ENCODE results near the gene PARP12.

Gene PARP12

DNA sequence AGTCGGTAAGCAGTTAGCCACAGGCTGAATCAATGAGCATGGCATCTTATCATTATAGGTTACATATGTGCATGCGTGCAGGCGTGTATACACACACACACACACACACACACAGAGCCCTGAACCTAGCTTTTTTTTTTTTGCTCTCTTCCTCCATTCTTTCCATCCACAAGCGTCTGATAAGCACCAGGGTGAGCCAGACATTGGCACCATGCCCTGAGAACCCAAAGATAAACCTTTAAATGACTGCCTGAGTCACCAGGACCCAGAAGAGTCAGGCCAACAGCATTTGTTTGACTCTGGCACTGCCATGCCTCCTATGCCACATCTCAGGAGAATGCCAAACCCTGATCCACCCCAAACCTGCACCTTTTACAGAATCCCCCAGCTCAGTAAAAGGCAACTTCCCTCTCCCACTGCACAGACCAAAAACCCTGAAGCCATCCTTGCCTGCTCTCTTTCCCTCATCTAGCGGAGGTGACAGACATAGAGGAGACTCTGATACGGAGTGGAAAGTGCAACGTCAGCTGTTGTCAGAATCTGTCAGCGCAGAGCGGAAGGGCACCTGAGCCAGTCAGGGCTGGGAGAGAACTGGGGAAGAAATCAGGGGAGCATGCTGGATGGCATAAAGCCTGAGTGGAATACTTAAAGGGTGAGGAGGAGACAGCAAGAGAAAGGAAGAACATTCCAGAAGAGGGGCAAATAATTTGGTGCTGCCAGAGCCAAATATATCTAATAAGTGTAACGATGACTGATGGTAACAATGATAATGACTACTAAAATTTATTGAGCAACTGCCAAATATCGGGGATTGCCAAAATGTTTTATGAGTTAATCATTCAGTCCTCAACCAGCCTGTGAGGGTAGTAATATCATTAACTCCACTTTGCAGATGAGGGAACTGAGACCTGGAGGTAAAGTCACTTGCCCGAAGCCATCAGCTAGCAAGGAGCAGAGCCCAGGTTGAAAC, 3.2 kb downstream of the PARP12 start:
- no peak for DNase-seq (ENCODE audit: low spot score)

DNA sequence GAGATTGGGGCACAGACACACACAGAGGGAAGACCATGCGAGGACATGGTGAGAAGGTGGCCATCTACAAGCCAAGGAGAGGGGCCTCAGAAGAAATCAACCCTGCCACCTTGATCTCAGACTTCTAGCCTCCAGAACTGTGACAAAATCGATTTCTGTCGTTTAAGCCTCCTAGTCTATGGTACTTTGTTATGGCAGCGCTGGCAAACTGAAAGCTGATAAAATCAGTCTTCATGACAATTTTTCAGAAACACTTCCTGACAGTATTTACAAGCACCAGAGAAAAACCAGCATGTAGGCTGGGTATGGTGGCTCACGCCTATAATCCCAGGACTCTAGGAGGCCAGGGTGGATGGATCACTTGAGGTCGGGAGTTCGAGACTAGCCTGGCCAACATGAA, 4.2 kb downstream of the PARP12 start:
- DNase-seq (ENCODE audit: low spot score): no peak

DNA sequence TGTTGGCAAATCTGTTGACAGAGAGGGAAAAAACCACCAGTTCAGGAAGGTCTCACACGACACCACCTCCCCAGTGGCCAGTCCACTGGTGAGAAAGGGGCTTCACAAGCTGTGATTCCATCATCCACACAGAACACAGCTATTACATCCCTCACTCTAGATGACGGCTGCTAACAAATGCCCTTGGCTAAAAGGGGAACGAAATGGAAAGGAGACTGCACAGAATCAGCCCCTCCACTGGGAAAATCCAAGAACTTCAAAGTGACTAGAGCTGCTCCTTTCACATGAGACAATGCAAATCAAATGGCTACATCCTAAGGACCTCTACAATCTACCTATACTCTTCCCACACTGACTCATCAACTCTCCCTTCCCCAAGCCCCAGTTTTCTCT, 5.6 kb downstream of the PARP12 start:
- DNase-seq (ENCODE audit: low spot score): no peak

DNA sequence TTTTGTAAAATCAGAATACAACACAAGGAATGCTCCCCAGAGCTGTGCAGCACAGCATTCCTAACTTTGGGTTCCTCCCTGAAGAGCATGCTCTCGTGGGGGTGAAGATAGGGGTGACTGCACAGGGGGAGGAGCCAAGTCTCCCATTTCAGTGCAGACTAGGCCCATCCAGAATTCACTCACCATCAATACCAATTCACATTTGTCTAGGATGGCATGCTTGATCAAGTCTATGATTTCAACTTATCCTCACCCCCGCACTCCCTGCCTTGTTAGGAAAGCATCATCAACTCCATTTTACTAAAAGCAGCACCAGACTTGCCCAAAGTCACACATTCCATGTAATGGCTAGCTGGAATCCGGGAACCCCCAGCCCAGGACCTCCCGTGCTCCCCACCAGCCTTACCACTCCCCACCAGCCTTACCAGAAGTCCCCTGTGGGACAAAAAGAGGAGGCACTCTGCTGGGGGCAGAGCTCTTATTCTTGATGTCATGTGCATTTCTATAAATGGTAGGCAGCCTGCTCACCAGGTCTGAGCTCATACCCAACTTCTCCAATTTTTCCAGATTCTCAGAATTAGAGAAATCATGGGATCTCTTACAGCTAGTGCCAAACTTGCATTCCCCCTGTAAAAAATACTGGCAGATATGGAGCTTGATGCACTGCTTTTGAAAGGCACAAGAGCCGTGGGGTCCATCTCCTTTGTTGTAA, 6.2 kb downstream of the PARP12 start:
- no peak for DNase-seq (ENCODE audit: low spot score)

DNA sequence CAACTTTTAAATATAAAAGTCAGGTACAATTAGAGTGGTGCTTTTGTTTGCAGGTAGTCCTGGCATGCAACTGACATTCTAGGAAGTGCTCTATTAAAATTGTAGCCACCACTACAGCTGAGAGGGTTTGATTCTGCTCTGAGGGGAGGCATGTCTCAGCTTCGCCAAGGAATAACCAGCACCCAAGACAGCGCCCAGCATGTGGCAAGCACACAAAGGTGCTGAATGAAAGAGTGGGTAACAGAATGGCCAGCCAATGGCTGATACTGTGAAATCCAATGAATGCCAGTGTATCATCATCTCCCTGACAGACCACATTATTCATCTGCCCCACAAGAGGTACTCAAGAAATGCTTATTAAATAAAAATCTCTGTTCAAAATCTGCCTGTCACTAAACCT, 6.9 kb downstream of the PARP12 start:
- DNase-seq (ENCODE audit: low spot score): no peak

- DNase-seq (ENCODE audit: low spot score): no peak
These were observed 8.0 kb downstream of the PARP12 start for GRCh38 chr7:140054751-140055150.

- no peak for DNase-seq (ENCODE audit: low spot score)
These were observed 8.8 kb downstream of the PARP12 start for GRCh38 chr7:140053812-140054539.

- DNase-seq (ENCODE audit: low spot score): no peak
These were observed 10.9 kb downstream of the PARP12 start for GRCh38 chr7:140051820-140052219.

- no peak for DNase-seq (ENCODE audit: low spot score)
These were observed 12.7 kb downstream of the PARP12 start for GRCh38 chr7:140050100-140050499.

DNA sequence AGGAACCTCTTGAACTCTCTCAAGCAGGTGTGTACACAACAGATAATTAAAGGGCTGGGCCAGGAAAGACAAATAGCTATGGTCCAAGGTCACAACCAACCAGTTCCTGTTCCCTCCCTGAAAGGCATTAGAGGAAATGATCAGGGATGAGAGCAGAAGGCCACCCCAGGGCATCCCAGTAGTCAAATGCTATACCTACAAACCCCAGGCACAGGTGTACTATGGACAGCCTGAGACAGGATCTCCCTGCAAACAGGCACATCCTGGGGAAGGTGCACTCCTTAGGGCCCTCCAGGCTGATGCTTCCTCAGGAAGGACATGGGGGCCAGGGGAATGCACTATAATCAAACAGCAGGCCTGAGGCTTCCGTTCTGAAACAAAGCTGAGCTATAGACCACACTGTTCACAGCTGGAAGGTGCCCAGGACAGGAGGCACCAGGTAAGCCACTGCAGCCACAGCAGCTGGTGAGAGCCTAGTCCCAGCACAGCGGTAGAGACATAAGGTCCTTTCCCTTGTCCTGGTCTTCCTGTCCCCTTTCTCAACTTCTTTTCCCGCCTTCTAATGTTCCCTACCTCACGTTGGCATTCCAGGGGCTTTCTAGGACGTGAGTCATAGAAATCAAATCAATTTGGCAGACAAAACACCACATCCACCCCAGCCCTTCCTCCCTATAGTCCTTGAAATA, 13.3 kb downstream of the PARP12 start:
- no peak for DNase-seq (ENCODE audit: low spot score)

- DNase-seq (ENCODE audit: low spot score): no peak
These were observed 13.8 kb downstream of the PARP12 start for GRCh38 chr7:140048989-140049338.

DNA sequence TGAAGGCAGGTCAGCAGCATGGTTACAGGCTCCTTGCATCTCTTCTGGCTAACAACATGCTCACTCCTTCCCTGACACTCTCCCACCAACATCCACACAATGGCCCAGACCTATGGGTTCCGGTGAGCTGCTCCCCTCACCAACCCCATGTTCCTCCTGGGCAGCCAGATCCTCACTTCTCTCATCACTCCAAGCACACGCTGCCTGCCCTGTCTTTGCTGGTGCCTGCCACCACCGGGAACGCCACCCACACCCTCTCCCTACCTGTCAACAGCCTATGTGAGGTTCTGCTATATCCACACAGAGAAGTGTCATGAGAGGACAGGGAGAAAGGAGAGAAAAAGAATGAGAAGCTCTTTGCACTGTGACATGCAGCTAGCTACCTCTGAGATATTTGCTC, 14.6 kb downstream of the PARP12 start:
- DNase-seq (ENCODE audit: low spot score): no peak

DNA sequence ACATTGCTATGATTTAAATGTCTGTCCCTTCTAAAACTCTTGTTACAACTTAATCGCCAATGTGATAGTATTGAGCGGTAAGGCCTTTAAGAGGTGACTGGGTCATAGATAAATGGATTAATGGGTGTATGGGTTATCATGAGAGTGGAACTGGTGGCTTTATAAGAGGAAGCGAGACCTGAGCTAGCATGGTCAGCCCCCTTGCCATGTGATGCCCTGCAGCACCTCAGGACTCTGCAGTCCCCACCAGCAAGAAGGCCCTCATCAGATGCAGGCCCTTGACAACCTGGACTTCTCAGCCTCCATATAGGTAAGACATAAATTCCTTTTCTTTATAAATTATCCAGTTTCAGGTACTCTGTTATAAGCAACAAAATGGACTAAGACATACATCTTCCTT, 15.6 kb downstream of the PARP12 start:
- DNase-seq (ENCODE audit: low spot score): no peak

- no peak for DNase-seq (ENCODE audit: low spot score)
These were observed 17.1 kb downstream of the PARP12 start for GRCh38 chr7:140045697-140046096.

- no peak for DNase-seq (ENCODE audit: low spot score)
These were observed 18.5 kb downstream of the PARP12 start for GRCh38 chr7:140044251-140044650.

- no peak for DNase-seq (ENCODE audit: low spot score)
These were observed 20.4 kb downstream of the PARP12 start for GRCh38 chr7:140042386-140042670.

- DNase-seq (ENCODE audit: low spot score): no peak
These were observed 20.9 kb downstream of the PARP12 start for GRCh38 chr7:140041659-140042385.

DNA sequence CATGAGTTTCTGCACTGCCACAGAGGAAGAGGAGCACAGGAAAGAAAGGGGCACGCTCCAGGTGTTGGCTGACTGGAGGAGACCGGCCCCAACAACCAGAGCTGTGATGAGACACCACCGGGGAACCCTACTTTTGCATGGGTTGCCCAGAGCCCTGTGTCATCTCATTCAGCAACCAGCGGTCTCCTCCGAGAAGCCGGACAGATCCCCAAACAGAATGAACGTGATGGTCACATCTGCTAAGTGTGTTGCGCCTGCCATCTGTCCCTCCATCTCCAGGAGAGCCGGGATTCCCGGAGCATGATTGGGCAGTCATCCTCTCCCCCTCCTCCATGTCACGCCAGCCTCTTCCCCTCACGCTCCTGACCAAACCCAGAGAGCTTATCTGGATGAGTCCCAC, 22.9 kb downstream of the PARP12 start:
- DNase-seq (ENCODE audit: low spot score): no peak

DNA sequence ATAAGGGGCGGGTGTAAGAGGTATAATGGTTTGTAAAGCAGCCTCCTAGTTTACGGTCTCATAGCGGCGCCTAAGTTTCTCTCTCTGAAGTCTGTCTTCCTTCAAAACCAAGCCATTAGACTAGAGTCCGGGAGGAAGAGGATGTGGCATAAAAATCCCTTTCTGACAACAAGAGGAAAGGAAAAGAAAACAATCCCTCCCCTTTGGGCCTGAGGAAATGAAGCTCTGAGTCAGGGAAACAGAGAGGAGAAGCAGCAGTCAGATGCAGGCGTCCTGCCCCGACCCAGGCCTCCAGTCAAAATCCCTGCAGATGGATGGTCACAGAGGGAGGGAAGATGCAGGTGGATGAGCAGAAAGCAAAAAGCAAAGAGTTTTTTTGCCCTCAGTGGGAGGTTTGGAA, 23.7 kb downstream of the PARP12 start:
- DNase-seq (ENCODE audit: low spot score): no peak

DNA sequence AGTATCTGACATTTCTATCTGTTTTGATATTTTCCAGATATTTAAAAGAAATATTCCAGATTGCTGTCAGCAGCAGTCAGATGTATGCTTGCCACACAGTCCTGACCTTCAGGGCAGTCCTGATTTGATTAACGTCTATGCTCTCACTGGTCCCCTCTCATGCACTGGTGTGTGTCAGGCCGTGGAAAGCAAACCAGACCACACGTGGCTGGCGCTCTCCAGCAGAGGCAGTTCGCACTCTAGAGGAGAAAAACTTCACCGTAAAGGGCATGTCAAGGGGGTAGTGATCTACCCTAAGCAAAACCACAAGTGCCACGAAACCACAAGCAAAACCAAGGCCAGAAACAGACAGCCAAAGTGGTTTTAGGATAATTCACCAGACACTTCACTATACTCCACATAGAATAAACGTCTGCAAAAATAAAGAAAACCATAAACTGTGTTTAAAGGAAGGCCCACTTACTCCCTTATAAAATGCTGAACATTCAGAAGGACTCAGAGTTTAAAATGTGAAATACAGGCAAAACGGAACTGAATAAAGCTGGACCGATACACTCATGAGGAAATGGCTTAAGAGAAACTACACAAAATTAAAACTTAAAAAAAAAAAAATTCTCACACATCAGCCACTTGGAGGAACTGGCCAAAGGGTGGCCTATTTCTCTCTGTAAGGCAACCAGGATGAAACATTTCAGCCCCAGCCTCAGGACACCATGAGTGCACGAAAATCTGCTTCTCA, 26.4 kb downstream of the PARP12 start:
- DNase-seq (ENCODE audit: low spot score): no peak

Data from D341Med (cell line).